ENCODE measurements around the gene RBP5. TPM values are rescaled to one million over a fixed set of nuclear protein-coding genes. Genes with fewer than 3 reads are reported as not detected.
A peak's percentile ranks its signal among the peaks of the same experiment; 100 is the strongest.

The RBP5 gene
- polyA plus RNA-seq, 3 donors = 41.9 to 72.7 (median 55.5) TPM

DNA sequence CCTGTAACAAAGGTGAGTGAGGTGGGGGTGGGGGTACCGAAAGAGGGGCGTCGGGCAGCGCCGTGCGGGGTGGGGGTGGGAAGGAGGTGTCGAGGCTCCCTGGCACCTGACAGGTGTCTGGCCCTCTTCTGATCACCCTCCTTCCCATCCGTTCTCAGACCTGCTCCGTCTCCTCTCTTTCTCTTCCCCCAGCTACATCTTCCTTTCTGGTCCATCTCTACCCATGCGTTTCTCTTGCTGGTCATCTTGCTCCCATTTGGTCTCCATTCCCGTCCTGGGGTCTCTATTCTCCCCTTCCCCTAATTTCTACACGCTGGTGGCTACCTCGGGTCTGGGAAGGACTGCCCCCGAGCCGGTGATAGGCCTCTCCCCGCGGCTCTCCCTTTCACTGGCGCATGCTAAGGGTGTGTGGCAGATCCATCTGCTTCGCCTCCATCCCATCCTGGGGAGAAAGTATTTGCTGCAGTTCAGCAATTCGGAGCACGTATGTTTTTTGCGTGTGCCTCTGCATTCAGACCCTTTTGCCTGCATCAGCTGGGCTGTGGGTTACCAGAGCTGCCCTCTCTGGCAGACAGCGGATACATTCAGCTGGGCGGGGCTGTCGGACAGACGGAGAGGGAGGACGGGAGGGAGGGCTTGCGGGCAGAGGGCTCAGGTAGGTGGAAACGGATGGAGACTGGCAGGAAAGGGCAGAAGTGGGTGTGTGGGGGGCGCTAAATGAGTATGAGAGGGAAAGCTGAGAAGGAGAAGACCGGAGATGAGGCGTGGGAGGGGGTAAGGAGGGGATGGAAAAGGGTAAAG is 2.2 kb upstream of the RBP5 start:
- DNase-seq (ENCODE audit: extremely low read depth in 1 of 11, low read depth in 9 of 11, low spot score in 4 of 11) = peak in 1 of 11 donors; percentile 68

DNA sequence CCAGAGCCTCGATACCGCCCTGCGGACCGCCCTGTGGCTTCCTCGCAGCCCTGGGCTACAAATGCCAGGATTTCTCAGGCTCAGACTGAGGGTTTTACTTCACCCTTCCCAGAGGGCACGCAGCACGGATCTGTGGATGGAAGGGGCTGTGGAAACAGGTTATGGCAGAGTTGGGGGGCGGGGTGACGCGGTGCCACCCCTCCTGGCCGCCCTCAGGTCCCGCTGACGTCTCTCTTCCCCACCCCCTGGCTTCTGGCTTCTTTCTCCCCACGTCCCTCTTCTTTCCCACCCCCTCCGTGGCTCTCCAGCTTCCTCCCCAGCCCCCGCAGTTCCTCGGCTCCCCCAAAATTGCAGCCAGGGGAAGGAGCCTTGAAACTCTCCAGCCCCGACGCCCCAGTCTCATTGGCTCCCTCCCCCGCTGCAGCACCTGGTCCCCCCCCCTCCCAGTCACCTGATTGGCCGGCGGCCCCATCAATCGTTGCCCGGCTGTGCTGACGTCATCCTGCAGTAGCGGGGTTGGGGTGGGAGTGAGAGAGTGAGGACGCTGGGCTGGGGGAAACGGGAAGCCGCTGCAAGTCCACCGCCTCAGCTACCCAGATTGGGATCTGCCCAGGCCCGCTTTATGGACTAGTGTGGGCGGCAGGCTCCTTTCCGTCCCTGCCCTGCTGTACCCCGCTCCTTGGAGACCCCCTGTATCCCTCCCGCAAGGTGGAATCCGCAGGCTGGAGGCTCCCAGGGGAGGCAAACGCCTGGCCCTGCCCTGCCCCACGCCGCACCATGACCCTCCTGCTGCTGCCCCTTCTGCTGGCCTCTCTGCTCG is 1.4 kb upstream of the RBP5 start, which contains the start of gene CLSTN3:
TSS of gene CLSTN3 (plus strand) at position 500 of the 820 bp plus-strand sequence. CDS start at position 778, 278 bp downstream.
- DNase-seq (ENCODE audit: extremely low read depth in 1 of 11, low read depth in 9 of 11, low spot score in 4 of 11) = peak in 9 of 11 donors; percentile 68 to 86 (median 81)

DNA sequence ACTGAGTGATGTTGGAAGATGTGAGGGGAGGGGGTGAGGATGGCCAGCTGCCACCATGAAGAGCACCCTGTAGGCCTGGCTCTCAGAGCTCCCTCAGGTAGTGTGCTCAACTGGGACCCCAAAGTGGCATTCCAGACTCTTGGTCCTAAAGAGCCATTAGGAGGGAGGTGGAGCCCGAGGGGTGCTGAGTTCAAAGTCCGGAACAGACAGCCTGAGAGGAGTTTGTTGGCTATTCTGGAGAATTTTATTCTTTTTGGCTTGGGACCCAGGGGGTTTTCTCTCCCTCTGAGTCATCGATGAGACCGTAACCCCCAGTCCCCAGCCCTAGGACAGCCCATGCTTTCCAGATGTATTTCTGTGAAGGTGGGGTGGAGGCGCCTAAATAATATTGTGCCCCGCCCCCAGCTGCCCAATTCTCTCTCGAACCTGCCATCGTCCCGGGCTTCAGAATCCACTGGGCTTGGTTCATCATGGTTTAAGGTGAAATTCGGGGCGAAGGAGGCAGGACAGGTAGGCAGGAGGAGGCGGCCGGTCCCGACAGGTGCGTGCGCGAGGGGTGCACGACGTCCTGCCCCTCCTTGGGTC is 690 bp upstream of the RBP5 start:
- no peak for DNase-seq (ENCODE audit: extremely low read depth in 1 of 11, low read depth in 9 of 11, low spot score in 4 of 11)

DNA sequence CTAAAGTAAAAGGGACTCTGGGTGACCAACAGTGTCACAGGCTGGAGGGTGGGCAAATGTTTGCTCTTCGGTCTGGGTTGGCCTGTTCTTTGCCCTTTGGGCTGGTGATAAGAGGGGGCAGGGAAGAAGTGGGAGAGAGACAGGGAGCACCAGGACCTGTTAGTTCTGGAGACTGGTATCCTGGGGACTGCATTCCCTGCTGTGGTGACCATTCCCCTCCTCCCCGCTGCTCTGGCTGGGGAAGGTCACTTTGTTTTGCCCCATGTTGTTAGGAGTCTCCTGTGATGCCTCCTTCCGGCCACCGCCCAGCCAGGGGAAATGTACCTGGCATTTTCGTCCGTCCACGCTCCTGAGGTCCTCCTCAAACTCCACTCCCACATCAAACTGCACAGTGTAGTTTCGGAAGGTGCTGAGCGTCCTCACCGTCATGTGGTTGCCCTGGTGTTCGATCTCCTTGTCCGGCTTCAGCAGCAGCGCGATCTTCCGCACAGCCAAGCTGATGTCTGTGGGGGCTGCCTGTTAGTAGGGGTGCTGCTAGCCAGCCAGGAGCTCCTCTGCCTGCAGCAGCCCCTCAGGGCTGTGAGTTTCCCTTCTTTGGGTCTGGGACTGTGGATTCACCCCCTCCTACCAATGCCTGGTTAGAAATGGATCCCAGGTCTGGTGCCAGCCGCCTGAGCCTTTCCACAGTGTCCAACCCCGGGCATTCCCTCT is 618 bp downstream of the RBP5 start:
- DNase-seq (ENCODE audit: extremely low read depth in 1 of 11, low read depth in 9 of 11, low spot score in 4 of 11) = no peak

DNA sequence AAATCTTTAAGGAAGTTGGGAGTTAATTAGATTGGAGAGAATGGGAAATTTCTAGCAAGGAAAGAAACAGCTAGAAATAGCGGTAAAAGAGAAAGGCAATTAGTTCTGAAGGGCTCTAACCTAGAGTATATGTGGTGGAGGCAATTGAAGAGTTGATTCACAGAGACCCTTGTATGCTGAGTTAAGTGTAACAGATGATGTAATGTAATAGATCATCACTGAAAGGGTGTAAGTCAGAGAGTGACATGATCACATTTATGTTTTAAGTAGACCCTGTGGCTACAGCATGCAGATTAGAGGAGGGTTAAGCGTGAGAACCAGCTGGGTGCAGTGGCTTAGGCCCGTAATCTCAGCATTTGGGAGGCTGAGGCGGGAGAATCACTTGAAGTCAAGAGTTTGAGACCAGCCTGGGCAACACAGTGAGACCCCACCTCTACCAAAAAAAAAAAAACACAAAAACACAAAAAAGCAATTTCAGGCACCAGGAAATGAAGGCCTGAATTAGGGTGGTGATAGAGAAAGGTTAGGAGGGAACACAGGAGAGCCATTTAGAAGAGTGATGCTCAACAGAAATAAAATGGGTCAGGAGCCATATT is 3.0 kb downstream of the RBP5 start:
- DNase-seq (ENCODE audit: extremely low read depth in 1 of 11, low read depth in 9 of 11, low spot score in 4 of 11) = no peak

DNA sequence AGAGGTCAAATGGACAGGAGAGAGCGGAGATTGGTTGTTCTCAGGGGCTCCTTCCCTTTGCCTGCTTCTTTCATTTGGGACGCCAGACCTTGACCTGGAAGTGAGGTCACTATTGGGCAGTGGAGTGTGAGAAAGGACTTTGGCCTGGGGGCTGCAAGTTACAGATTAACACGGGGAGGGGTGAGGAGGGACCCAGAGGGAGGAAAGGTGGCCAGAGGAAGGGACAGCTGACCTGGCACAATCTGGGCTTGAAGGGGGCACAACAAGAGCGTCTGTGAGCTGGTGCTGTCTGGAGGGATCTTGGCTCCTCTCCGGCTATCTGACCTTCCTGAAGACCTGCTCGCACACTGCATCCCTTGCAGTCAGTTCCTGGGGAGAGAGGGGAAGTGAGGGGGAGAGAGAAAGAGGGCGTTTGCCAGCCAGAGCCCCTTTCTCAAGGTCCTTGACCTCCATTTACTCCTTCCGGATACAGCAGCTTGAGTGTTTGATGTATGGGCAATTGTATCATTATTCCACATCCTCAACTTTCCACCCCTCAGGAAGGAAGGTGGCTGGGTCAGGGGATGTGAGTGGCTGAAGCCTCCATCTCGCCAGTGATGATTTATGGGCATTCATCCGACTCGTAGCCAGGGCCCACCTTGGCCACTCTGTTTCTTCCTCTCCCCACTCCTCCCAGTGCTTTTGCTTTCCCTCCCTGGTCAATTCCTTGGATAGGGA is 4.7 kb downstream of the RBP5 start:
- DNase-seq (ENCODE audit: extremely low read depth in 1 of 11, low read depth in 9 of 11, low spot score in 4 of 11) = peak in 2 of 11 donors; percentile 46 to 81

DNA sequence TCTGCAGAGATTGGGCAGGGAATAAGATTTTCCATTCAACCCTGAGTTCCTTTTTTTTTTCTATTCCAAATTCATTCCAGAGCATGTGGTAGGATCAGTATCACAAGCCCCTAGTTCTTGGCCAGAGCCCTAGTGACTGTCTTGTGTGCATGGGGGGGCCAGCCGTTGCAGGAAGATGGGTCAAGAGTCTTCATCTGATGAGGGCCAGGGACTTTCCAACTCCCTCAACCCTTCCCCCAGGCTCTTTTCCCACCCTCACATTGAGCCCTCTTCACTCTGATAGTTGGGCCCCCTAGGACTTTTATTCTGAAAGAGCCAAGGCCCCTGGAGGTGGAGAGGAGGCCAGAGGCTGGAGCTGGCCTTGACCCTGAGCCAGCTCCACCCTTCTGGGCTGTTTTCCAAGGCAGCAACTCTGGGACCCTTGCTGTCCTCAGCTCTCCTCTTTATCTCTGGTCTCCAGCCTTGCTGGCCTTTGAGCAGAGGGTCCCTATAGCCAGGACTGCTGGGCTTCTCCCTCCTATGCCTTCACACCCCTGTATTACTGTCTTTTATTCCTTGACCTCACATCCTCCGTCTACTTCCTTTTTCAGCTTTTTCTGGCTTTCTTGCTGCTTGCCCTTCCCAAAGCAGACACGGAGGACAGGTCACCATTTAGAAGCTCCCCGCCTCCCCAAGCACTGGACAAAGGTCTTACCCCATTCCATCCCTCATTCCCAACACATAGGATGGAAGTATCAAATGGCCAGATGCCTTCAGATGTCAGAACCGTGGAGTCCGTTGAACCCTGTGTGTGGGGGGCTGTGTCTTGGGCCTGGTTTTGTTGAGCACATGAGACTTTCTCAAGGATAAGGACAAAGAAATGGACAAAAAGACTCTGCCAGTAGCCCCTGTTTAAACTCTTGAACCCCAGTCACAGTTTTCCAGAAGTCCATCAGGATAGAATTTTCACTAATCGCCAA is 5.6 kb downstream of the RBP5 start:
- no peak for DNase-seq (ENCODE audit: extremely low read depth in 1 of 11, low read depth in 9 of 11, low spot score in 4 of 11)

DNA sequence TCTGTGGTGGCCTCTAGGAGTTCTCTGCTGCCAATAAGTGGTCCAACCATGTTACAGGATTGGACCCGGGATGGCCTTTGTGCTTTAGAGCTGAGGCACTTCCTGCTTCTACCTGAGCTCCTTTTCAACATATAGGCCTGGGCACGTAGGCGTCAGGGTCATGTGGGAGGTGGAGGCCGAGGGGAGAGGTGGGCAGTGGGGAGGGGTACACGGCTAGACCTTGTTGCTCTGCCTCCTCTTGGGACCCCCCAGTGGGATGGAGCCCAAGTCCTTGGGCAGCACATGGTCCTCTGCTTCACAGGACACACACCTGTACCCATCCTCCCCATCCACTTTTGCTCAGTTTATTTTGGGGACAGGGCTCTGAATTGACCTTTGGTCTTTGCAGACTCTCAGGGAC is 7.4 kb downstream of the RBP5 start:
- DNase-seq (ENCODE audit: extremely low read depth in 1 of 11, low read depth in 9 of 11, low spot score in 4 of 11) = no peak

DNA sequence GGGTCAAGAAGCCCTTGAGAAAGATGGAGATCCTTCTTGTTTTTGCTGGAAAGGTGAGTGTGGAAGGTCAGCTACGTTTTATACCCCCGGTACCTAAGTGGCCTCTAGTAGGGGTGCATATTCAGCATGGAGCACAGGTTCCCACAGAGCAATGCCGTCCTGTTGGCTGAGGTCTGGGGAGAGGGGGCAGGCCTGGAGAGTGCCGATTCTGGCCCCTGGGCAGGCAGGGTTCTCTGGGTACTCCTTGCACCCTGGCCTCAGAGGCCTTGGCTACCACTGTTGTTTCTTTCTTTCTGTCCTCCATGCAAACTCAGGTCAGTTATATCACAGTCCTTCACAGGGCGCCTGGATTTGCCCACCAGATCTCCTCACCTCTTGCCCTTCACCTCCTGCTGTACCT is 8.5 kb downstream of the RBP5 start:
- no peak for DNase-seq (ENCODE audit: extremely low read depth in 1 of 11, low read depth in 9 of 11, low spot score in 4 of 11)

DNA sequence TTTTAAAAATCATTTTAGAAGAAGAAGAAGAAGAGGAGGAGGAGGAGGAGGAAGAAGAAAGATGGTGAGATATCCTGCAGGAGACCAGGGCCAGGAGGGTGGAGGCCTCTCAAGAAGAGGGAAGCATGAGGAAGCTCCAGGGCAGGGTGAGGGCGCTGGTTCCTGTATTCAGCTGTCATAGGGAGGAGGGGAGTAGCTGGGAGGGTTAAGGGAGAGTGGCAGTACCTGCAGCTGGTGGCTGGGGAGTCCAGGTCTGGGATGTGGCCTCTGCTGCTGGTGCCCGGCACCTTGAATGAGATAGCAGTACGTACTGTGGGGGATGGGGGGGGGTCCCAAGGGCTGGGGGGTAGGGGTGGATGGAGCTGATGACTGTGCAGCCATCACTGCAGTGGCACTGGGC is 9.8 kb downstream of the RBP5 start:
- DNase-seq (ENCODE audit: extremely low read depth in 1 of 11, low read depth in 9 of 11, low spot score in 4 of 11) = no peak

DNA sequence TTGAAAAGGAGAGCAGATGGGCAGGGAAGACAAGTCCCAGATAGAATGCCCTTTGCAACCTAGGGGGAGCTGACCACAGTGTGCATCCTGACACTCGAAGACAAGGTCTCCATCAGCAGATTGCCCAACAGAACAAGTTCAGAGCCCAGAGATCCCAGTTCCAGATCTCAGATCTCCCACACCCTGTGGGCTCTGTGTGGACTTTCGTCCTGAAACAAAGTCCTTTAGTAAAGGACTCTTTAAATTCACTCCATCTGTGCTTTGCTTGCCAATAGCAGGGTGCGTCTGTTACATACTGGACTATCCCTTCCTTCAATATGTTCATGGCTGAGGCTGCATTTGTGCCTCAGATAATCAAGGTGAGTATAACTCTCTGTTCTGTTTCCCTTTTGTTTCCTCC is 11.0 kb downstream of the RBP5 start:
- DNase-seq (ENCODE audit: extremely low read depth in 1 of 11, low read depth in 9 of 11, low spot score in 4 of 11) = no peak

DNA sequence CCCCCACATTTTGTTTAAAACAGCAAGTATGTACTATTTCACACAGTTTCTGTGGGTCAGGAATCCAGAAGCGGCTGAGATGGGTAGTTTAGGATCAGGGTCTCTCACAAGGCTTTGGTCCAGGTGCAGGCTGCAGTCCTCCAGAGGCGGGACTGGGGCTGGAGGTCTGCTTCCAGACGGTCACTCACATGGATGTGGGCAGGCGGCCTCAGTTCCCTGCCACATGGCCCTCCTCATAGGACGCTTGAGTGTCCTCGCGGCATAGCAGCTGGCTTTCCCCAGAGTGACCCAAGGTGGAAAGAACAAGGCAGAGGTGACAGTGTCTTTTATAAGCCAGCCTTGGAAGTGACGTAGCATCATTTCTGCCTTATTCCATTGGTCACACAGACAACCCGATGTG is 11.8 kb downstream of the RBP5 start:
- no peak for DNase-seq (ENCODE audit: extremely low read depth in 1 of 11, low read depth in 9 of 11, low spot score in 4 of 11)

DNA sequence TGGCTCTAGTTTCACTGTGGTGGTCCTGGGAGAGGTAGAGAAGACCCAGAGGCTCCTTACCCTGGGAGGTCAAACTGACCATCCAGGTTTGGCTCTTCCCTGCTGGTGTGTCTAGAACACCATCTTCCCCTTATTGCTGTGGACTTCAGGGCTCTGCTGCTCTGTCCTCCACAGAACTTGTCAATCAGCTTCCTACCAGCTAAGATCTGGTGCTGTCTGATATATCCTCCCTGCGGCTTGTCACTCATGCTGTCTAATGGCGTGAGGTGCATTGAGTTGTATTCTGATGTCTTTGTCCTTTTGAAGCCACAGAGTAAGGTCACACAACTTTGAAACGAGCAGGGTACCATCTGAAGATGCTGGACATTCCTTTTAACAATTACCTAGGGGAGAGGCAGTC is 12.5 kb downstream of the RBP5 start:
- DNase-seq (ENCODE audit: extremely low read depth in 1 of 11, low read depth in 9 of 11, low spot score in 4 of 11) = no peak

DNA sequence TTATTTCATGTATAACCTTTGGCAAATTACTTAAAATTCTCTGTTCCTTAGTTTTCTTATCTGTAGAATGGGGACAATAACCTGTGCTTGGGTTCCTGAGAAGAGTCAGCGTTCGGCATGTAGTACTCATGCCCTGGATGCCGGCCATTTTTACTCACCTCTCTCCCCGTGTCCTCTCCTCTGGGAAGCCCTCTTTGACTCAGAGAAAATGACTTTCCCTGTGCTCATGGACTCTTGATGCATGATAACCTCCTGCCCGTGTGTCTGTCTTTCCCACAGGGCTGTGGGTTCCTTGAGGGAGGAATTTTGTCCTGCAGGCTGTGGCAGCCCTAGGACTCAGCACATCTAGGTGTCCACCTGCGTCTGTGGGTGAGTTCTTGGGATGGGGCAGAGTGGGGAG is 13.8 kb downstream of the RBP5 start:
- no peak for DNase-seq (ENCODE audit: extremely low read depth in 1 of 11, low read depth in 9 of 11, low spot score in 4 of 11)

DNA sequence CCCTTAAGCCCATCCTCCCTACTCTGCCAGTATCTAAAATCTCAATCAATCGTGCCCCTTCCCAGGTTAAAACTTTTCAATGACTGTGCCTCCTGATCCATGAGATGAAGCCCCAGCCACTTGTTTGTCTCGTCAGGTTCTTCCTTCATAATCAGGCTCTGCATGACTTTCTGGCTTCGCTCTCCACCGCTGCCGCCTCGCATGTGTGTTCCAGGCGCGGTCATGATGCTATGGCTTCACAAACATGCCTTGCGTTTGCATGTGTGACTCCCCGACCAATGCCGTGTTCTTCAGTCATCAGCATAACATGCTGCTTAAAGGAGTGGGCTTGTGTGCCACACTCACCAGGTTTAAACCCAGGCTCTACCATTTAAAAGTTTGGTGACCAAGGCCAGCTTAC is 14.7 kb downstream of the RBP5 start:
- DNase-seq (ENCODE audit: extremely low read depth in 1 of 11, low read depth in 9 of 11, low spot score in 4 of 11) = no peak

DNA sequence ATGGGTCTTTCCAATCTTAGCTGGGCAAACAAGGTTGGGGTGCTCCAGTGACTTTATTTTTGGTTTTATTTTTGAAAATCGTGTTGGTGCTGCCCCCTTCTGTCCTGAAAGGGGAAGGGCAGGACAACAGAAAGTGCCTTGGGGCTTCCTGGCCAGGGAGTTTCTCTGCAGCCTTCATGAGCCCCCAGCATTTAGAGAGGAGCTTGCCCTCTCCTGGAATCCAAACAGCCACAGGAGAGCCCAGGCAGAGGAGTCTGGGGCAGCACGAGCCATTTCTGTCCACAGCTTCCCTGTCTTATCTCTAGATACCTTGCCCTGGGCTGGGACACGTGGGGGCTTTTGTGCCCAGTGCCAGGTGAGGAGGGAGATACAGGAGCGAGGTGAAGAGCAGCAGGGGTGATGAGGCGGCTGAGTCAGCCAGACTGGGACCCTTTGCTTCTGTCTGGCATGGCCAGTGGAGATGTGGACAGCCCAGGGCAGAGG is 15.3 kb downstream of the RBP5 start:
- no peak for DNase-seq (ENCODE audit: extremely low read depth in 1 of 11, low read depth in 9 of 11, low spot score in 4 of 11)

DNA sequence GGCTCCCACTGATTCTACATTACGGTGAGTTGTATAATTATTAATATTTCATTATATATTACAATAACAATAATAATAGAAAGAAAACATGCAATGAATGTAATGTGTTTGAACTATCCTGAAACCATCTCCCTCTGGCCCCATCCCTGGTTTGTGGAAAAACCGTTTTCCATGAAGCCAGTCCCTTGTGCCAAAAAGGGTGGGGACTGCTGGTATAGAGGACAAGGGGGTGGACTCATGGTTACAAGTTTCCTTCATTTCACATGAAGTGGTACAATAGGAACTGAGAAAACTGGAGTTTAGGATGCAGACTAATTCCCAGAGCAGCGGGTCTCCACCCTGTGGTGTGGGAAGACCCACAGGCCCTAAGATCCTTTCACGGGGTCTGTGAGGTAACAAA is 16.6 kb downstream of the RBP5 start:
- no peak for DNase-seq (ENCODE audit: extremely low read depth in 1 of 11, low read depth in 9 of 11, low spot score in 4 of 11)

All from renal cortex interstitium (tissue), 11 donors.